ENCODE results near the gene NR2C2. TPM values are rescaled to one million over a fixed set of nuclear protein-coding genes. Genes with fewer than 3 reads are reported as not detected.

The NR2C2 gene
- total and polyA plus RNA-seq, 2 of the 13 experiments (the other 11 are each of a cell fraction or from before 2014, with no cell fraction given): 7.8 to 11.8 TPM

DNA sequence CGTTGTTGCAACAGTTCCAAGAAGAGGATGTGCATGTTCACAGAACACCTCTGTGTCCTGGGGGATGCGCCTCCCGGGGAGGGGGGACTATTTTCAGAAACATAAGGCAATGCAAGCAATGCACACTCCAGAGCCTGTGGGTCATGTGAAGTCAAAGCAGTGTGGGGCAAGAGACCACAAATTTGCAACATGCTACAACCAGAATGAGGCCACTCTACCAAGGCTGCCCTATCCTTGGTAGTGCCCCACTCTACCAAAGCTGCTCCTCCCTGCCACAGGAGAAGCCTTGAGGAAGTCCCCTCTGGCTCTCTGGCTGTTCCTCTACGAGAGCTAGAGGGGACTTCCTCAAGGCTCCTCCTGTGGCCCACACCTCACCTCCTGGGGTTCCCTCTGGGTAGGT lies 8.4 kb upstream of the NR2C2 start:
- Histone ChIP-seq H3K79me2 (ENCODE audit: insufficient read depth, low read length) (no peaks in the 10 kb centered on the region), H3K27me3 (ENCODE audit: control insufficient read depth in 1 of 2, insufficient read depth in 2 of 2, low read length in 2 of 2) (no peaks in the 10 kb centered on the region), H3K27ac (ENCODE audit: extremely low read length, insufficient read depth, low read length) (no peak overlapping the region), H3K4me3 (replicated peaks in 1 of 3; ENCODE audit: insufficient read depth in 1 of 3, low read depth in 2 of 3, low read length in 3 of 3) (no peak overlapping the region), H3K4me2 (ENCODE audit: low read depth, low read length) (no peak overlapping the region), H3K4me1 (ENCODE audit: insufficient read depth, low read length) (peaks cover 62% of the 10 kb centered on the region), H3K36me3 (replicated peaks in 1 of 2; ENCODE audit: control insufficient read depth in 1 of 2, insufficient read depth in 2 of 2, low read length in 2 of 2) (no peaks in the 10 kb centered on the region), H4K20me1 (ENCODE audit: insufficient read depth, low read length) (no peaks in the 10 kb centered on the region; the same call in 1 of the 2 replicates), H3K9ac (ENCODE audit: insufficient read depth, low read depth, low read length) (no peak overlapping the region), H2AFZ (ENCODE audit: low read length) (no peak overlapping the region), H3K9me3 (ENCODE audit: low read length) (no peaks in the 10 kb centered on the region)
- intact Hi-C loops (cut with micrococcal nuclease; ENCODE audit: unreplicated experiment) (no loop called here), in situ Hi-C loops (cut with HindIII; ENCODE audit: extremely low pct_ligation_motif_present, low pct_unique_long_range_greater_than_20kb) (no loop called here)
- FAIRE-seq (no peak), DNase-seq (ENCODE audit: low spot score) (no peak), ATAC-seq (no peak)
- BruUV-seq (replicated peaks): no TSS peak
- WGBS (ENCODE audit: low lambda C conversion rate): 91% methylated on average over 4 of the region's 4 CpGs
- TF ChIP-seq ZNF232 (CRISPR knock-in tag; IDR thresholded peaks at IDR 0.05; ENCODE audit: borderline replicate concordance): no peak
- CTCF ChIA-PET (ENCODE audit: low intra/inter-chr PET ratio, low total read pairs): no interaction called here
- POLR2A ChIA-PET: no interaction called here

DNA sequence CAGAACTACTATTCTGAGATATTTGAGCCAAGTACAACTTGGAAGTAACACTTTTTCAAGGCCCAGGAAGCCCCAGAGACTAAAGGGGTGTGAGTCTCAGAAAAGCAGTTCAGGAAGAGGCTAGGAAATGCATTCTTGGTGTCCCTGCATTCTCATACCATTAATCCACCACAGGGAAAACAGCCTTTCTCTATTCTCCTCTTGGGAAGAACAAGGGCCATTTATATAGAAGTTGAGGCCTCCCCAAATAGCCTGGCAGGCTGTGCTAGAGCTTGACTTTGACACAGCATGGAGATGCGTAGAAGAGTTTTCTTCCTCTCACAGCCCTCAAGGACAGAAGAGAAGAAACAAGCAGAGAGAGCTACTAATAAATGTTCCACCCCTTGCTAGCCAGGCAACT lies 5.5 kb upstream of the NR2C2 start:
- H3K27ac ChIP-seq (ENCODE audit: extremely low read length, insufficient read depth, low read length): no peak overlapping the region
- no peak overlapping the region for H2AFZ ChIP-seq (ENCODE audit: low read length)
- H3K9me3 ChIP-seq (ENCODE audit: low read length): no peaks in the 10 kb centered on the region
- H3K79me2 ChIP-seq (ENCODE audit: insufficient read depth, low read length): peaks cover 21% of the 10 kb centered on the region
- FAIRE-seq (no peak), DNase-seq (ENCODE audit: low spot score) (no peak), ATAC-seq (peak; percentile 60)
- no peaks in the 10 kb centered on the region for H3K27me3 ChIP-seq (ENCODE audit: control insufficient read depth in 1 of 2, insufficient read depth in 2 of 2, low read length in 2 of 2)
- intact Hi-C loops (cut with micrococcal nuclease; ENCODE audit: unreplicated experiment) (loop anchor here (2.0 to 10.0 kb wide), 2 partner anchors 17 to 263 kb away; partner anchors contain the start of gene CAPN7), in situ Hi-C loops (cut with HindIII; ENCODE audit: extremely low pct_ligation_motif_present, low pct_unique_long_range_greater_than_20kb) (no loop called here)
- WGBS (ENCODE audit: low lambda C conversion rate): 82% methylated on average over 1 of the region's 1 CpG
- no TSS peak for BruUV-seq (replicated peaks)
- no peak overlapping the region for H3K4me3 ChIP-seq (replicated peaks in 1 of 3; ENCODE audit: insufficient read depth in 1 of 3, low read depth in 2 of 3, low read length in 3 of 3)
- H4K20me1 ChIP-seq (ENCODE audit: insufficient read depth, low read length): no peaks in the 10 kb centered on the region; the same call in 1 of the 2 replicates
- peaks cover 52% of the 10 kb centered on the region for H3K4me1 ChIP-seq (ENCODE audit: insufficient read depth, low read length)
- CTCF ChIA-PET (ENCODE audit: low intra/inter-chr PET ratio, low total read pairs): no interaction called here
- POLR2A ChIA-PET: no interaction called here
- H3K36me3 ChIP-seq (replicated peaks in 1 of 2; ENCODE audit: control insufficient read depth in 1 of 2, insufficient read depth in 2 of 2, low read length in 2 of 2): peaks cover 4 to 12% of the 10 kb centered on the region in 2 experiments; a peak in 4 of 5 replicates
- 0 out of 2 replicates have a peak overlapping the region, but pooled peaks have one; percentile 13 for H3K4me2 ChIP-seq (ENCODE audit: low read depth, low read length)
- no peak overlapping the region for H3K9ac ChIP-seq (ENCODE audit: insufficient read depth, low read depth, low read length)
- TF ChIP-seq SNRNP70 (IDR thresholded peaks at IDR 0.05; ENCODE audit: low read depth, low read length): no peak
- TF ChIP-seq, protein P1, sequence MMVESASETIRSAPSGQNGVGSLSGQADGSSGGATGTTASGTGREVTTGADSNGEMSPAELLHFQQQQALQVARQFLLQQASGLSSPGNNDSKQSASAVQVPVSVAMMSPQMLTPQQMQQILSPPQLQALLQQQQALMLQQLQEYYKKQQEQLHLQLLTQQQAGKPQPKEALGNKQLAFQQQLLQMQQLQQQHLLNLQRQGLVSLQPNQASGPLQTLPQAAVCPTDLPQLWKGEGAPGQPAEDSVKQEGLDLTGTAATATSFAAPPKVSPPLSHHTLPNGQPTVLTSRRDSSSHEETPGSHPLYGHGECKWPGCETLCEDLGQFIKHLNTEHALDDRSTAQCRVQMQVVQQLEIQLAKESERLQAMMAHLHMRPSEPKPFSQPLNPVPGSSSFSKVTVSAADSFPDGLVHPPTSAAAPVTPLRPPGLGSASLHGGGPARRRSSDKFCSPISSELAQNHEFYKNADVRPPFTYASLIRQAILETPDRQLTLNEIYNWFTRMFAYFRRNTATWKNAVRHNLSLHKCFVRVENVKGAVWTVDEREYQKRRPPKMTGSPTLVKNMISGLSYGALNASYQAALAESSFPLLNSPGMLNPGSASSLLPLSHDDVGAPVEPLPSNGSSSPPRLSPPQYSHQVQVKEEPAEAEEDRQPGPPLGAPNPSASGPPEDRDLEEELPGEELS (CRISPR knock-in tag; IDR thresholded peaks at IDR 0.05): no peak
- no peak for TF ChIP-seq JUN (CRISPR knock-in tag; IDR thresholded peaks at IDR 0.05)
- TF ChIP-seq, protein P2, sequence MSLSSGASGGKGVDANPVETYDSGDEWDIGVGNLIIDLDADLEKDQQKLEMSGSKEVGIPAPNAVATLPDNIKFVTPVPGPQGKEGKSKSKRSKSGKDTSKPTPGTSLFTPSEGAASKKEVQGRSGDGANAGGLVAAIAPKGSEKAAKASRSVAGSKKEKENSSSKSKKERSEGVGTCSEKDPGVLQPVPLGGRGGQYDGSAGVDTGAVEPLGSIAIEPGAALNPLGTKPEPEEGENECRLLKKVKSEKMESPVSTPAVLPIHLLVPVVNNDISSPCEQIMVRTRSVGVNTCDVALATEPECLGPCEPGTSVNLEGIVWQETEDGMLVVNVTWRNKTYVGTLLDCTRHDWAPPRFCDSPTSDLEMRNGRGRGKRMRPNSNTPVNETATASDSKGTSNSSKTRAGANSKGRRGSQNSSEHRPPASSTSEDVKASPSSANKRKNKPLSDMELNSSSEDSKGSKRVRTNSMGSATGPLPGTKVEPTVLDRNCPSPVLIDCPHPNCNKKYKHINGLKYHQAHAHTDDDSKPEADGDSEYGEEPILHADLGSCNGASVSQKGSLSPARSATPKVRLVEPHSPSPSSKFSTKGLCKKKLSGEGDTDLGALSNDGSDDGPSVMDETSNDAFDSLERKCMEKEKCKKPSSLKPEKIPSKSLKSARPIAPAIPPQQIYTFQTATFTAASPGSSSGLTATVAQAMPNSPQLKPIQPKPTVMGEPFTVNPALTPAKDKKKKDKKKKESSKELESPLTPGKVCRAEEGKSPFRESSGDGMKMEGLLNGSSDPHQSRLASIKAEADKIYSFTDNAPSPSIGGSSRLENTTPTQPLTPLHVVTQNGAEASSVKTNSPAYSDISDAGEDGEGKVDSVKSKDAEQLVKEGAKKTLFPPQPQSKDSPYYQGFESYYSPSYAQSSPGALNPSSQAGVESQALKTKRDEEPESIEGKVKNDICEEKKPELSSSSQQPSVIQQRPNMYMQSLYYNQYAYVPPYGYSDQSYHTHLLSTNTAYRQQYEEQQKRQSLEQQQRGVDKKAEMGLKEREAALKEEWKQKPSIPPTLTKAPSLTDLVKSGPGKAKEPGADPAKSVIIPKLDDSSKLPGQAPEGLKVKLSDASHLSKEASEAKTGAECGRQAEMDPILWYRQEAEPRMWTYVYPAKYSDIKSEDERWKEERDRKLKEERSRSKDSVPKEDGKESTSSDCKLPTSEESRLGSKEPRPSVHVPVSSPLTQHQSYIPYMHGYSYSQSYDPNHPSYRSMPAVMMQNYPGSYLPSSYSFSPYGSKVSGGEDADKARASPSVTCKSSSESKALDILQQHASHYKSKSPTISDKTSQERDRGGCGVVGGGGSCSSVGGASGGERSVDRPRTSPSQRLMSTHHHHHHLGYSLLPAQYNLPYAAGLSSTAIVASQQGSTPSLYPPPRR (CRISPR knock-in tag; IDR thresholded peaks at IDR 0.05; ENCODE audit: borderline replicate concordance): no peak
- TF ChIP-seq CBX2 (IDR thresholded peaks at IDR 0.05; ENCODE audit: low read depth, low read length): no peak
- no peak for TF ChIP-seq CBX2 (CRISPR knock-in tag; IDR thresholded peaks at IDR 0.05; ENCODE audit: low read depth)
